ENCODE results near the gene PNPLA4.

GRCh38 chrX:7925867-7926472 lies 1.2 kb downstream of the PNPLA4 start:
- peak; percentile 63 to 73 for TF ChIP-seq CTCF (conservative IDR thresholded peaks at IDR 0.05 in 1 of 2, IDR thresholded peaks at IDR 0.05 in 1 of 2; ENCODE audit: low read depth in 1 of 2, low read length in 2 of 2)
- TF ChIP-seq EZH2 (IDR thresholded peaks at IDR 0.05; ENCODE audit: low read length, missing control alignments), result no peak
